ENCODE data around the gene UPP1.
"Not testable (repeated sequence)": the region's sequence is repeated elsewhere in the genome, so short reads cannot be mapped to it uniquely, and the experiment has no call there.

The UPP1 gene

DNA sequence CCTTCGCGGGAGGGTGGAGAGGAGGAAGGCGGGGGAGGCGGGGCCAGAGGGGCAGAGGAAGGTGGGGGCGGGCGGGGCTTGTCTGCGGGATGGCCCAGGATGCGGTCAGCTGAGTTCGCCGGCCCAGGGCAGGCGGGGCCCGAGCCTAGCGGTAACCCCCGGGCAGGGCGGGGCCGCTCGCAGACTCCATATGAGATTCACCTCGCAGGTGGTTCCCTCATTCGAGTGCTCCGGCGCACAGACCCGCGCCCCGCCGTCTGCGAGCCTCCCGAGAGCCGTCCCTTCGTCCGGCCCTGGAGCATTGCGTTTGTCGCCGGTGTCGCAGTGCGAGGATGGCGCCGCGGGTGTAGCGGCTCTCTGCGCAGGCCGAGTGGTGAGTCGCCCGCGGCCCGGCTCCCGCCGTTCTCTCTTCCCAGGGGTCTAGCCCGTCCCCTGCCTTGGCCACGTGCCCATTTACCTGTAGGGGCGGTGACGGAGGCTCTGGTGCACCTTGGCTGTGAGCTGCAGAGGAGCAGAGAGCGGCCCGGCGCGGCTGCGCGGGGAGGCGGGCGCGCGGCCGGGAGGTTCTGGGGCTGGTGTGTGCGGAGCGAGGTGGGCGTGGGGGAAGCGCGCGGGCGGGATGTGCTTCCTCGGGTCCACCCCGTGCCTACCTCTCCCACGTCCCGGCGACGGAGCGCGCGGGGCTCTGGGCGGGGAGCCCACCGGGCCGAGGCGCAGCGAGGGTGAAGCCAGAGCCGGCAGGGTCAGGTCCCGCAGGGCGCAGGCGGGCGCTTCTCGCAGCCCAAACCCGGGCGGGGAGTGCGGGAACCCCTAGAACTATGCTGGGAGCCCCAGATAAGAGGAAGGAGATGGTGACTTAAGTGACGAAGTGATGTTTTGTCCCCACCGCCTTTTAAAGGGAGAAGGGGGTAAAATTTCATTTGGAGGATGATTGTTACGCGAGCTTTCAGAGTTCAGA is at the start of gene UPP1:
TSS of gene UPP1 (plus strand) at position 220 of the 958 bp plus-strand sequence. CDS start 5,519 bp downstream, outside the sequence.
- peak; percentile 78 for DNase-seq

DNA sequence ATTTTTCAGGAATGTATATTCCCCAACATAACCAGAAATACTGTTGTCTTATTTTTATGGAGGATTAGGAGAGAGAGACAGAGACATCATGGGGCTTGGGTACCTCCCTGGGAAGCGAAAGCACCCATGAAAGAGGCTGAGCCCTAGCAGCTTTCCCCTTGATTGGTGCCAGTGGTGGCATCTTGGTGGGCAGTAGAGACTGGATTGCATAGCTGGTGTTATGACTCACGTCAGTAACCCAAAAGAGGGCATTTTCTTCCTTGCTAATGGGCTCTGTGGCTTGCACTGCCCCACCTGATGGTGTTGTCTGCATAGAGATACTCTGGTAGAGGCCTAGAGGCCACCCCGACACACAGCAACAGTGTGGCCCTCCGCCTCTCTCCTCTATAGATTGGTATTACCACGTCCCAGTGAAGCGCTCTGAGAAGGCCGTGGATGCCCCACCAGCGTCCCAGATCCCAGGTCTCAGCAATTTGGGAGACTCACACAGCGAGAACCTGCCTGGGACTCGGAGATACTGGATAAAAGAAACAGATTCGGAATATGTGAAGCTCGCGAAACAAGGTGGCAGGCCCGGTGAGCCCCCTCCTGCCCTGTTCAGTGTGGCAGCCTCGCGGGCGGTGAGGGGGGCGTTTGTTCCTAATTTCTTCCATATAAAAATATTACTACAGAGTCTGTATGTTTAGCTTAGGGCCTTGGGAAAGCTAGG is 48.0 kb upstream of the UPP1 start:
- DNase-seq: no peak

GRCh38 chr7:48041653-48041970 is 47.5 kb upstream of the UPP1 start:
- DNase-seq: no peak

- no peak for DNase-seq
Observed at GRCh38 chr7:48042216-48042615, 46.8 kb upstream of the UPP1 start.

GRCh38 chr7:48042636-48043035 is 46.4 kb upstream of the UPP1 start:
- DNase-seq: no peak

- no peak for DNase-seq
Observed at GRCh38 chr7:48045195-48045765, 43.8 kb upstream of the UPP1 start.

- DNase-seq: no peak
Observed at GRCh38 chr7:48046458-48046857, 42.6 kb upstream of the UPP1 start.

DNA sequence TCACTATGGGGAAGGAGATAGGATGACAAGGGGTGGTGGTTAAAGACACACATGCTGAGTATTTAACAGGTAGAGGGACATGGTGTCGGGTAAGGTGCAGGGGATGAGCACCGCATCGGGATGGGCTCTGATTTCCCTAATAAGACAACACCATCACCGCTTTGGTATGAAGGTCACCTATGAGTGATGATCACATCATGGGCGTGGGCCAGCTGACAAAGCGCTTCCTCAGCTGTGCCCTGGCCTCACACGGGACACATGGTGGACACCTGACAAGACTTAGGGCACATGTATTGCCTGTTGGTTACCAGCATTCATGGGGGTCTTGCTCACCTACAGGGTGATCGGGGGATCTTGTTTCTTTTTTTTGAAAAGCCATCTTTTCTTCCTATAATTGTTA is 41.0 kb upstream of the UPP1 start:
- no peak for DNase-seq

DNA sequence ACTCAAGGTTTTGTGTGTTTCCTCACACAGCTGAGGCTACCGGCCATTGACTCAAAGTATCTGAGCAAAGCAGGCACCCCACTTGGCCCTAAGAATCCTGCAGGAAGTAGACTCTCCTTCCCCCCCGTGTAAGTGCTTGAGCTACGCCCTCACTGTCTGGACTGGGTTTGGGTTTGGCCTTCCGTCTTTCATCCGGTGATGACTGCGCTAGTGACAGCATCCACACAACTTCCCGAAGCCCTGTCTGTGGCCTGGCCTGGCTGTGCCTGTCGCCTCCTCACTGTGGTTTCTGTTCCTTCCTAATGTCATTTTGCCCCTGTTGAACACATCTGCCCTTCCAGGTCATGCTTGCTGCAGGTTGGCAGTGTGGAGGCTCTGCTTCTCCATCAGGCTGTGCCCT is 39.2 kb upstream of the UPP1 start:
- DNase-seq: no peak

DNA sequence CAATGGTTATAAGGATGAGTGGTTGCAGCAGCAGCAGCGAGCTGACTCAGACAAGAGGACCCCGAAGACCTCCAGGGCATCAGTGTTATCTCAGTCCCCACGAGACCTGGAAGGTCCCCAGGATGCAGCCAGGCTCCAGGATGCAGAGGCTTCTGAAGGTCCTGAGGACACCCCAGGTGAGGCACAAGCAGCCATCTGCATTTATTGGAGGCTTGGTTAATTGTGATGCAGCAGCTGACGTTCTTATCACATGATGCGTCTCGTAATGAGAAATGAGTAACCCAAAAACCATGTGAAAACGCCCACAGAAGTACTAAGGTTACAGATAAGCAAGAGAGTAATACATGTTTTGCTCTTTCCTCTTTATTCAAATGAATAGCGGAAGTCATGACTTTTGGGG is 36.3 kb upstream of the UPP1 start:
- no peak for DNase-seq

DNA sequence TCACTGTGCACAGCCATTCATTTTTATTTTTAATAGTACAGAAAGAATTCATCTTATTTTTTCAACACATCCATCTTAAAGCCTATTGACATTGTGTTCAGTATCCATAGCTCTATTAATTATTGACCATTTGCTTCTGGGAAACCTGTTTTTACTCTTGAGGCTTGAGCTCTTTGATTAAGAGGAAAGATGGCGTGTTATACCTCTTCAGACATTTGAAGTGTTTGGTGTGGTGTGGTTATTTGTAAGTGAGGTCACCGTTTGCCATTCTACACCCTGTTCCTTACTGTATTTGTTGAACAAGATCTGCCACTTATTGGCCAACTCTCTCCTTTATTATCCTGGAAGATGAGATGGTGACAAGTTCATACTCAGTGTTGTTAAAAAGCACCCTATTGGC is 35.3 kb upstream of the UPP1 start:
- DNase-seq: no peak

DNA sequence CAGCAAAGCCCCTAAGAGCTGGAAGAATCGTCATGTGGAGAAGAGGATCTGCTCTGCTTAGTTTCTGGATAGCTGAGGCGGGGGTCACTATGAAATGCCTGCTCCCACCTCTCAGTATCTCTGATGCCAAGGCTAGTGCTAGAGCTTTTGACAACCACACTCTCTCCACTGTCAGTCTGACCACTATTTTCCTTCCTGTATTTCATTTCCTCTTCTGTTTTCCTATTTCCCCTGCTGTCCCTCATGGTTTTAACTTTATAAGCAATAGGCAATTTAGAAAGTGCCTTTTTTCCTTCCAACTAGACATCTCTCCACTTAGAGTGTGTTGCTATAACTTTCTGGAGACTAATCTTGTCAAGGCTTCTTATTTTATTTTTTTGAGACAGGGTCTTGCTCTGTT is 30.1 kb upstream of the UPP1 start:
- no peak for DNase-seq

GRCh38 chr7:48059706-48060105 is 29.4 kb upstream of the UPP1 start:
- DNase-seq: no peak

GRCh38 chr7:48063985-48064384 is 25.1 kb upstream of the UPP1 start:
- no peak for DNase-seq

- no peak for DNase-seq
Observed at GRCh38 chr7:48067475-48067874, 21.6 kb upstream of the UPP1 start.

DNA sequence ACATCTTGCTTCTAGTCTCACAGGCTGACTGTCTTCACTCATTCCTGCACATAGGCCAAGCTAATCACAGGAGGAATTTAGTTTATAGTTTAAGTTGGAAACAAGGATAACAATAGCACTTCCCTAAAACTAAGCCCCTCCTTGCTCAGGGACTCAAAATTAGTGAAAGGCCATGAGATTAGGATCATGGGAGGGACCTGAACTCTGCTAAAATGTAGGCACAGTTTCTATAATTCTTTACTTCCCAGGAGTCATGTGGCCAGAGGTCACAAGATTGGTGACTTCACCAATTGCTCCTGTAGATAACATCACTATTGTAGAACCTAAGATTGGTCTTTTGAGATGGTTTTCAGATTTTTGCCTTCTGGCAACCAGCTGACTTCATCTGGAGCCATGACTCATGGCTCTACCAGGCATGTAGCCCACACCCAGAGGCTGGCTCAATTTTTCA is 14.8 kb upstream of the UPP1 start:
- no peak for DNase-seq

- DNase-seq: no peak
Observed at GRCh38 chr7:48077423-48077822, 11.6 kb upstream of the UPP1 start.

- DNase-seq: no peak
Observed at GRCh38 chr7:48078470-48078869, 10.6 kb upstream of the UPP1 start.

DNA sequence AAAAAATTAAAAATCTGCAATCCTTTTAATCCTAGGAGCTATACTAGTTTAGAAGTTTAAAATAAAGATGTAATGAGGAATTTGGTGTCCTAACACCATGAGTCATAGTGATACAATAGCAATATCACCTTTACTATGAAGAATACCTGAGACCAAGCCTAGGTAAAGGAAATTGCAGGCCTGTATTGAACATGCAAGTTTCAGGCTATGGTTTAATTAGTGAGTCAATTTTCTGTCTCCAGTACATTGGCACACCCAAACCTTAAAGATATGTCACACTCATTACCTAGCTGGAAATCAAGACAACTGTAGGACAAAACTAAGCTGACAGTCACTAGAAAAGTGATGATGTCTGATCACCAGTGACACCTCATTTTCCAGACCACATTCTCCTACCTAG is 6.7 kb upstream of the UPP1 start:
- not testable (repeated sequence) for DNase-seq

GRCh38 chr7:48083114-48083830 is 5.8 kb upstream of the UPP1 start:
- no peak for DNase-seq

- no peak for DNase-seq
Observed at GRCh38 chr7:48084727-48085432, 4.2 kb upstream of the UPP1 start.

- no peak for DNase-seq
Observed at GRCh38 chr7:48085433-48085791, 3.7 kb upstream of the UPP1 start.

DNA sequence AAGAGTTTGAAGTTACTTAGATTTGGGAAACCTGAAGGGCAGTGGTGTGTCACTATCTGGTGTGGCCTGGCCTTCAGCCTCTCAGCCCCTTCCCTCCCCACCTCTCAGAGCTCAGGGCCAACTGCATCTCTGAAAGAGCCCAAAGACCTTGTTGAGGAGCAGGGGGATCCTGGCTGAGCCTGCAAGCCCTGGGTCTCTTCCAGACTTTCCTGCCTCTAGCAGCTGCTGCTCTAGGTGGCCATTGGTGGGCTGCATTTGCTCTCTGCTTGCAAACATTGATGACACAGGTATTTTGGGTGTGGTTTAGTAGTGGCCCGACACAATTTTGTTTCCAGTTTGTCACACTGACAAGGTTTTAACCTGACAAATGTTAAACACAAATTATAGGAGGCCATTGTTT is 3.1 kb upstream of the UPP1 start:
- DNase-seq: no peak
